Right lung (tissue), 5 donors: ENCODE data around the gene CCDC127. TPM values are rescaled to one million over a fixed set of nuclear protein-coding genes. Genes with fewer than 3 reads are reported as not detected.

Experiments
- DNase-seq, 2 donors: peaks; one replicate each; pipeline ENCODE4 v3.0.0-alpha.2; 2013
- polyA plus RNA-seq, 5 donors: library from polyadenylated mRNA; unstranded; fragments of 120-200 nt; gene quantifications; one replicate each; pipeline versions ENCODE4 v1.2.1 to v1.2.3, GENCODE V29; 2013; ENCODE audit warnings: inconsistent platforms in 1 of 5, low replicate concordance in 1 of 5; ENCODE audit not compliant: insufficient read length in 5 of 5, insufficient read depth in 1 of 5

CCDC127 gene
- polyA plus RNA-seq, 5 donors = 11.6 to 16.1 (median 12.3) TPM

- no peak for DNase-seq
These were observed 56.8 kb downstream of the CCDC127 start for GRCh38 chr5:160921-161802.

GRCh38 chr5:160173-160510 lies 57.8 kb downstream of the CCDC127 start:
- DNase-seq = no peak

GRCh38 chr5:159448-160172 lies 58.3 kb downstream of the CCDC127 start:
- DNase-seq = no peak

GRCh38 chr5:158807-159447 lies 59.0 kb downstream of the CCDC127 start:
- no peak for DNase-seq

- DNase-seq = no peak
These were observed 60.2 kb downstream of the CCDC127 start for GRCh38 chr5:157801-158200.

GRCh38 chr5:157126-157715 lies 60.7 kb downstream of the CCDC127 start:
- DNase-seq = no peak

- DNase-seq = no peak
These were observed 61.4 kb downstream of the CCDC127 start for GRCh38 chr5:156411-157072.

- DNase-seq = no peak
These were observed 62.1 kb downstream of the CCDC127 start for GRCh38 chr5:155651-156410.

- DNase-seq = no peak
These were observed 63.1 kb downstream of the CCDC127 start for GRCh38 chr5:154826-155225.

GRCh38 chr5:154236-154635 lies 63.7 kb downstream of the CCDC127 start:
- DNase-seq = no peak

GRCh38 chr5:153256-153655 lies 64.7 kb downstream of the CCDC127 start:
- no peak for DNase-seq

GRCh38 chr5:152077-152476 lies 65.9 kb downstream of the CCDC127 start:
- DNase-seq = no peak

GRCh38 chr5:150746-151145 lies 67.2 kb downstream of the CCDC127 start:
- DNase-seq = no peak

- DNase-seq = no peak
These were observed 68.0 kb downstream of the CCDC127 start for GRCh38 chr5:149745-150485.

GRCh38 chr5:147751-148150 lies 70.2 kb downstream of the CCDC127 start:
- no peak for DNase-seq

Other genes with a start within 250 kb of the CCDC127 start
- gene PLEKHG4B, start 126.0 kb downstream of the CCDC127 start, polyA plus RNA-seq = 10 to 100 TPM; 10.7 to 16.9 (median 15.4) TPM
- gene LRRC14B, start 26.7 kb downstream of the CCDC127 start, polyA plus RNA-seq = 1 to 10 TPM in 1 of 5 donors, under 1 TPM in 2, not detected in 2; 0.14 to 1.6 (median 0.16) TPM
- 100 to 1,000 TPM in 2 of 5 donors, 10 to 100 TPM in 3; 89.1 to 112 (median 96.3) TPM for gene SDHA, start 167 bp upstream of the CCDC127 start, polyA plus RNA-seq
- gene PDCD6, start 53.5 kb upstream of the CCDC127 start, polyA plus RNA-seq = 100 to 1,000 TPM; 124 to 143 (median 126) TPM
- 1 to 10 TPM; 2.5 to 7.6 (median 4.9) TPM for gene AHRR, start 103.6 kb upstream of the CCDC127 start, polyA plus RNA-seq
- 10 to 100 TPM; 43.6 to 59.3 (median 55.2) TPM for gene EXOC3, start 225.0 kb upstream of the CCDC127 start, polyA plus RNA-seq